Mammary epithelial cell (primary cell): ENCODE measurements around the gene CMTR2.
"Not testable (repeated sequence)": the region's sequence is repeated elsewhere in the genome, so short reads cannot be mapped to it uniquely, and the experiment has no call there.

Experiments
- EZH2 ChIP-seq: IDR thresholded peaks from 2 replicates; pipeline ENCODE4 v1.6.1; 2012; ENCODE audit warnings: low read length, inconsistent platforms, borderline replicate concordance
- TF ChIP-seq, protein P1 (sequence below), 2 donors: IDR thresholded peaks in 1 of 2; conservative IDR thresholded peaks in 1 of 2; 2 replicates each; pipeline ENCODE4 v1.5.1; 2011 to 2012; ENCODE audit warnings: inconsistent platforms in 2 of 2, low read length in 2 of 2, mild to moderate bottlenecking in 2 of 2, control low read depth in 1 of 2, low read depth in 1 of 2; ENCODE audit not compliant: insufficient read depth in 1 of 2; ENCODE audit errors: extremely low read depth in 1 of 2

DNA sequence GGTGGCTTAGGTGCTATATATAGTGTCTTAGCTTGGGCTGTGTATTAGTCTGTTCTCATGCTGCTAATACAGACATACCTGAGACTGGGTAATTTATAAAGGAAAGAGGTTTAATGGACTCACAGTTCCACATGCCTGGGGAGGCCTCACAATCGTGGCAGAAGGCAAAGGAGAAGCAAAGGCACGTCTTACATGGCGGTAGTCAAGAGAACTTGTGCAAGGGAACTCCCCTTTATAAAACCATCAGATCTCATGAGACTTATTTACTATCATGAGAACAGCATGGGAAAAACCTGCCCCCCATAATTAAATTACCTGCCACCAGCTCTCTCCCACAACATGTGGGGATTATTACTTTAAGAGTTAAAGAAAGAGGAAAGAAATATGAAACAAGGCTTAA lies 2.9 kb upstream of the CMTR2 start:
- TF ChIP-seq, protein P1, sequence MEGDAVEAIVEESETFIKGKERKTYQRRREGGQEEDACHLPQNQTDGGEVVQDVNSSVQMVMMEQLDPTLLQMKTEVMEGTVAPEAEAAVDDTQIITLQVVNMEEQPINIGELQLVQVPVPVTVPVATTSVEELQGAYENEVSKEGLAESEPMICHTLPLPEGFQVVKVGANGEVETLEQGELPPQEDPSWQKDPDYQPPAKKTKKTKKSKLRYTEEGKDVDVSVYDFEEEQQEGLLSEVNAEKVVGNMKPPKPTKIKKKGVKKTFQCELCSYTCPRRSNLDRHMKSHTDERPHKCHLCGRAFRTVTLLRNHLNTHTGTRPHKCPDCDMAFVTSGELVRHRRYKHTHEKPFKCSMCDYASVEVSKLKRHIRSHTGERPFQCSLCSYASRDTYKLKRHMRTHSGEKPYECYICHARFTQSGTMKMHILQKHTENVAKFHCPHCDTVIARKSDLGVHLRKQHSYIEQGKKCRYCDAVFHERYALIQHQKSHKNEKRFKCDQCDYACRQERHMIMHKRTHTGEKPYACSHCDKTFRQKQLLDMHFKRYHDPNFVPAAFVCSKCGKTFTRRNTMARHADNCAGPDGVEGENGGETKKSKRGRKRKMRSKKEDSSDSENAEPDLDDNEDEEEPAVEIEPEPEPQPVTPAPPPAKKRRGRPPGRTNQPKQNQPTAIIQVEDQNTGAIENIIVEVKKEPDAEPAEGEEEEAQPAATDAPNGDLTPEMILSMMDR (conservative IDR thresholded peaks at IDR 0.05 in 1 of 2, IDR thresholded peaks at IDR 0.05 in 1 of 2; ENCODE audit: extremely low read depth in 1 of 2, insufficient read depth in 1 of 2, low read depth in 1 of 2, low read length in 2 of 2), result not testable (repeated sequence)
- not testable (repeated sequence) for TF ChIP-seq EZH2
